IPS-20b (cell line): ENCODE results near the gene KLHDC4.
"Not testable (repeated sequence)": the region's sequence is repeated elsewhere in the genome, so short reads cannot be mapped to it uniquely, and the experiment has no call there.

ENCODE experiments used
- H3K27ac ChIP-seq: one replicate; pipeline ENCODE4 v1.5.1; 2013; ENCODE audit warnings: low read length
- H3K27me3 ChIP-seq: 2 replicates; pipeline ENCODE4 v1.6.1; 2013; ENCODE audit warnings: mild to moderate bottlenecking, low read length, inconsistent platforms; ENCODE audit not compliant: insufficient read depth
- H3K36me3 ChIP-seq: 2 replicates; pipeline ENCODE4 v1.6.1; 2013; ENCODE audit warnings: low read depth, mild to moderate bottlenecking, inconsistent platforms, low read length, moderate library complexity; ENCODE audit not compliant: insufficient read depth
- H3K4me1 ChIP-seq: 2 replicates; pipeline ENCODE4 v1.6.1; 2013; ENCODE audit warnings: mild to moderate bottlenecking, control low read depth, inconsistent platforms, low read length, moderate library complexity; ENCODE audit not compliant: insufficient read depth
- H3K4me3 ChIP-seq: 2 replicates; pipeline ENCODE4 v1.5.1; 2013; ENCODE audit warnings: mild to moderate bottlenecking, low read length, inconsistent platforms
- H3K9ac ChIP-seq: 2 replicates; pipeline ENCODE4 v1.6.1; 2013; ENCODE audit warnings: low read depth, mild to moderate bottlenecking, inconsistent platforms, low read length, moderate library complexity
- H3K9me3 ChIP-seq: 2 replicates; pipeline ENCODE4 v1.6.1; 2013; ENCODE audit warnings: mild to moderate bottlenecking, low read depth, low read length, inconsistent platforms; ENCODE audit not compliant: insufficient read depth

KLHDC4 gene

GRCh38 chr16:87800497-87800896 lies 34.7 kb upstream of the KLHDC4 start:
- Histone ChIP-seq H3K27me3 (no peaks in the 10 kb centered on the region), H3K36me3 (no peaks in the 10 kb centered on the region), H3K4me1 (no peaks in the 10 kb centered on the region), H3K9ac (no peak overlapping the region), H3K4me3 (no peak overlapping the region), H3K9me3 (no peaks in the 10 kb centered on the region), H3K27ac (no peak overlapping the region)

- Histone ChIP-seq H3K27me3 (no peaks in the 10 kb centered on the region), H3K9me3 (no peaks in the 10 kb centered on the region), H3K9ac (no peak overlapping the region), H3K4me1 (no peaks in the 10 kb centered on the region), H3K36me3 (no peaks in the 10 kb centered on the region), H3K27ac (no peak overlapping the region), H3K4me3 (no peak overlapping the region)
Measured at GRCh38 chr16:87795336-87795735, 29.6 kb upstream of the KLHDC4 start.

- Histone ChIP-seq H3K4me3 (no peak overlapping the region), H3K9me3 (no peaks in the 10 kb centered on the region), H3K27me3 (no peaks in the 10 kb centered on the region), H3K27ac (no peak overlapping the region), H3K36me3 (no peaks in the 10 kb centered on the region), H3K4me1 (no peaks in the 10 kb centered on the region), H3K9ac (no peak overlapping the region)
Measured at GRCh38 chr16:87794485-87795078, 28.8 kb upstream of the KLHDC4 start.

GRCh38 chr16:87792205-87792565 lies 26.4 kb upstream of the KLHDC4 start:
- no peaks in the 10 kb centered on the region for H3K36me3 ChIP-seq
- H3K9ac ChIP-seq = no peak overlapping the region
- H3K4me3 ChIP-seq = no peak overlapping the region
- H3K27me3 ChIP-seq = no peaks in the 10 kb centered on the region
- no peak overlapping the region for H3K27ac ChIP-seq
- H3K9me3 ChIP-seq = no peaks in the 10 kb centered on the region
- H3K4me1 ChIP-seq = no peaks in the 10 kb centered on the region

GRCh38 chr16:87791295-87792204 lies 25.8 kb upstream of the KLHDC4 start:
- Histone ChIP-seq H3K36me3 (no peaks in the 10 kb centered on the region), H3K27me3 (no peaks in the 10 kb centered on the region), H3K4me3 (no peak overlapping the region), H3K4me1 (no peaks in the 10 kb centered on the region), H3K9me3 (no peaks in the 10 kb centered on the region), H3K9ac (no peak overlapping the region), H3K27ac (no peak overlapping the region)

- no peaks in the 10 kb centered on the region for H3K4me1 ChIP-seq
- no peaks in the 10 kb centered on the region for H3K27me3 ChIP-seq
- H3K4me3 ChIP-seq = no peak overlapping the region
- no peak overlapping the region for H3K27ac ChIP-seq
- H3K9ac ChIP-seq = no peak overlapping the region
- no peaks in the 10 kb centered on the region for H3K36me3 ChIP-seq
- H3K9me3 ChIP-seq = no peaks in the 10 kb centered on the region
Measured at GRCh38 chr16:87790292-87791100, 24.7 kb upstream of the KLHDC4 start.

GRCh38 chr16:87789437-87790291 lies 23.9 kb upstream of the KLHDC4 start:
- Histone ChIP-seq H3K9ac (no peak overlapping the region), H3K9me3 (no peaks in the 10 kb centered on the region), H3K4me1 (no peaks in the 10 kb centered on the region), H3K27me3 (no peaks in the 10 kb centered on the region), H3K36me3 (no peaks in the 10 kb centered on the region), H3K4me3 (no peak overlapping the region), H3K27ac (no peak overlapping the region)

- H3K9me3 ChIP-seq, H3K9ac ChIP-seq, H3K4me1 ChIP-seq, H3K36me3 ChIP-seq, H3K27ac ChIP-seq, H3K27me3 ChIP-seq, H3K4me3 ChIP-seq: not testable (repeated sequence)
Measured at GRCh38 chr16:87788730-87789436, 23.1 kb upstream of the KLHDC4 start.

- H3K4me1 ChIP-seq, H3K36me3 ChIP-seq, H3K9ac ChIP-seq, H3K9me3 ChIP-seq, H3K27me3 ChIP-seq, H3K4me3 ChIP-seq, H3K27ac ChIP-seq: not testable (repeated sequence)
Measured at GRCh38 chr16:87787451-87788091, 21.8 kb upstream of the KLHDC4 start.

- H3K4me1 ChIP-seq = no peaks in the 10 kb centered on the region
- no peaks in the 10 kb centered on the region for H3K9me3 ChIP-seq
- H3K4me3 ChIP-seq = no peak overlapping the region
- no peaks in the 10 kb centered on the region for H3K27me3 ChIP-seq
- no peaks in the 10 kb centered on the region for H3K36me3 ChIP-seq
- no peak overlapping the region for H3K27ac ChIP-seq
- H3K9ac ChIP-seq = no peak overlapping the region
Measured at GRCh38 chr16:87784812-87785211, 19.0 kb upstream of the KLHDC4 start.
